ENCODE measurements around the gene PRTN3. TPM values are rescaled to one million over a fixed set of nuclear protein-coding genes. Genes with fewer than 3 reads are reported as not detected.

Gene PRTN3
- total and polyA plus RNA-seq, 2 experiments from 2014 or later: 0.44 to 0.60 TPM

DNA sequence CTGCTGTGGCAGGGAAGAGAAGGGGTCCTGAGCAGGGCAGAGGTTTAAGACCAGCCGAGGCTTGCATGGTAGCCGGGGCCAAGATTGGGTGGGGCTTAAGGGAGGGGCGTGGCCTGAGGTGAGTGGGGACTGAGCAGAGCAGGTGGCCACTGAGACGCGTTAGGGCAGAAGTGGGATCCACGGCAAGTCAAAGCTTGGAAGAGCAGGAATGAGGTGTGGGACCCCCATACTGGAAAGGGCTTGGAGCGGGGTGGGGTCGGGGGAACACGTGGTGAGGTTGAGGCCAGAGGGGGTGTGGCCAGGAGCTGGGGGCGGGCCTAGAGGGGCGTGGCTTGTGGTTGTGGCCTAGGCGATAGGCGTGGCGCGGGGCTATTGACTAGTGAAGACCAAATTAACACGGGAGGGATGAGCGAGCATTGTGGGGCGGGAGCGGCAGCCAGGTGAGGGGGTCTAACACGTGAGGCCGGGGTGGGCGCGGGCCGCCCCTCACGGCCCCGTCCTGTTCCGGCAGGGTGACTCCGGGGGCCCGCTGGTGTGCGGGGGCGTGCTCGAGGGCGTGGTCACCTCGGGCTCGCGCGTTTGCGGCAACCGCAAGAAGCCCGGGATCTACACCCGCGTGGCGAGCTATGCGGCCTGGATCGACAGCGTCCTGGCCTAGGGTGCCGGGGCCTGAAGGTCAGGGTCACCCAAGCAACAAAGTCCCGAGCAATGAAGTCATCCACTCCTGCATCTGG is 21.9 kb downstream of the PRTN3 start:
- Histone ChIP-seq H3K27me3 (peaks cover 32% of the 10 kb centered on the region), H3K4me3 (peak overlapping the region; percentile 5)
- TF ChIP-seq, protein P1, sequence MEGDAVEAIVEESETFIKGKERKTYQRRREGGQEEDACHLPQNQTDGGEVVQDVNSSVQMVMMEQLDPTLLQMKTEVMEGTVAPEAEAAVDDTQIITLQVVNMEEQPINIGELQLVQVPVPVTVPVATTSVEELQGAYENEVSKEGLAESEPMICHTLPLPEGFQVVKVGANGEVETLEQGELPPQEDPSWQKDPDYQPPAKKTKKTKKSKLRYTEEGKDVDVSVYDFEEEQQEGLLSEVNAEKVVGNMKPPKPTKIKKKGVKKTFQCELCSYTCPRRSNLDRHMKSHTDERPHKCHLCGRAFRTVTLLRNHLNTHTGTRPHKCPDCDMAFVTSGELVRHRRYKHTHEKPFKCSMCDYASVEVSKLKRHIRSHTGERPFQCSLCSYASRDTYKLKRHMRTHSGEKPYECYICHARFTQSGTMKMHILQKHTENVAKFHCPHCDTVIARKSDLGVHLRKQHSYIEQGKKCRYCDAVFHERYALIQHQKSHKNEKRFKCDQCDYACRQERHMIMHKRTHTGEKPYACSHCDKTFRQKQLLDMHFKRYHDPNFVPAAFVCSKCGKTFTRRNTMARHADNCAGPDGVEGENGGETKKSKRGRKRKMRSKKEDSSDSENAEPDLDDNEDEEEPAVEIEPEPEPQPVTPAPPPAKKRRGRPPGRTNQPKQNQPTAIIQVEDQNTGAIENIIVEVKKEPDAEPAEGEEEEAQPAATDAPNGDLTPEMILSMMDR (IDR thresholded peaks at IDR 0.05; ENCODE audit: low read depth, low read length): no peak

DNA sequence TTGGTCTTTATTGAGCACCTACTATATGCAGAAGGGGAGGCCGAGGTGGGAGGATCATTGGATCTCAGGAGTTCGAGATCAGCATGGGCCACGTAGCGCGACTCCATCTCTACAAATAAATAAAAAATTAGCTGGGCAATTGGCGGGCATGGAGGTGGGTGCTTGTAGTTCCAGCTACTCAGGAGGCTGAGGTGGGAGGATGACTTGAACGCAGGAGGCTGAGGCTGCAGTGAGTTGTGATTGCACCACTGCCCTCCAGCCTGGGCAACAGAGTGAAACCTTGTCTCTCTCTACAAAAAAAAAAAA is 22.5 kb downstream of the PRTN3 start:
- Histone ChIP-seq H3K27me3 (peaks cover 32% of the 10 kb centered on the region), H3K4me3 (no peak overlapping the region), H3K36me3 (peaks cover 7% of the 10 kb centered on the region), H3K4me1 (ENCODE audit: low read depth) (no peaks in the 10 kb centered on the region), H3K27ac (no peak overlapping the region), H3K9me3 (ENCODE audit: low read depth) (no peaks in the 10 kb centered on the region)
- TF ChIP-seq, protein P1 (IDR thresholded peaks at IDR 0.05; ENCODE audit: low read depth, low read length): no peak
- no peak for DNase-seq (ENCODE audit: low read depth in 1 of 2, low spot score in 1 of 2)

More for the DNA sequence above, 21.9 kb downstream of the PRTN3 start:
- no peaks in the 10 kb centered on the region for H3K4me1 ChIP-seq (ENCODE audit: low read depth)
- H3K9me3 ChIP-seq (ENCODE audit: low read depth): no peaks in the 10 kb centered on the region
- H3K36me3 ChIP-seq: peaks cover 2% of the 10 kb centered on the region
- peak; percentile 61 to 79 for DNase-seq (ENCODE audit: low read depth in 1 of 2, low spot score in 1 of 2)
- no peak overlapping the region for H3K27ac ChIP-seq

DNA sequence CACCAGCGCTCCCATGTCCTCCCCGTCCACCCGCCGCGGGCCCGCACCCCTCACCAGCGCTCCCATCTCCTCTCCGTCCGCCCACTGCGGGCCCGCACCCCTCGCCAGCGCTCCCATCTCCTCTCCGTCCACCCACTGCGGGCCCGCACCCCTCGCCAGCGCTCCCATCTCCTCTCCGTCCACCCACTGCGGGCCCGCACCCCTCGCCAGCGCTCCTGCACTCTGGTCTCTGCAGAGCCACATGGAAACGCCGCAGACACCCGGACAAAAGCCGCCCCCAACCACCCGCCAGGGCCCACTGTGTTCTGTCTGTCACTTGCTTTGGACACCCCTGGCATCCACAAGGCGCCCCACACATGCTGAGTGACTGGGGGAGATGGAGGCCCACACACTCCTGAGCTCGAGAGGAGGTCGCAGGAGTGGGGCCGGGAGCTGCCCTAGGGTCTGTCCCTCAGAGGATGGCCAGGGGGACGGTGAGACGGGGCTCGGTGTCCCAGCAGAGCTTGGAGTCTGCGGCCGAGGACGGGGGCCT is 26.0 kb downstream of the PRTN3 start:
- H3K27me3 ChIP-seq: peaks cover 2% of the 10 kb centered on the region
- H3K36me3 ChIP-seq: peaks cover 10% of the 10 kb centered on the region
- no peak overlapping the region for H3K4me3 ChIP-seq
- H3K27ac ChIP-seq: no peak overlapping the region
- H3K9me3 ChIP-seq (ENCODE audit: low read depth): no peaks in the 10 kb centered on the region
- H3K4me1 ChIP-seq (ENCODE audit: low read depth): no peaks in the 10 kb centered on the region
- TF ChIP-seq, protein P1 (IDR thresholded peaks at IDR 0.05; ENCODE audit: low read depth, low read length): no peak
- DNase-seq (ENCODE audit: low read depth in 1 of 2, low spot score in 1 of 2): no peak

DNA sequence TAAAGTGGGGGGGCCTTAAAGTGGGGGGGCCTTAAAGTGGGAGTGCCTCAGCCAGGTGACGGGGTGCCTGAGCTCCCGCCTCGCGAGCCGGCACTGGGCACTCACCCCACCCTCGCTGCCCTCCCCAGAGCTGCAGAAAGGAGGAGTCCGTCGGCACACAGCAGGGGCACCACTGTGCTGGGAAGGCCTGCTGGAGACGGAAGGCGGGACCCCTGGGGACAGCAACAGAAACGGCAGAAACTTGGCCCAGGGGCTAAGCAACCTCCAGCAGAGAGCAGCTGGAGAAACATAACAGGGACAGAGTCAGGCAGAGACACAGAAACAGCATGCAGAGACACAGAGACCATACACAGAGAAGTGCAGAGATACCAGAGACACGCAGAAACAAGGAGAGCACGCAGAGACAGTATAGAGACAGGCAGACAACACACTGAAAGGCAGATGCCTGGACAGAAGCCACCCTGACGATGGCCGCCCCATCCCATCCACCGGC is 26.5 kb downstream of the PRTN3 start:
- no peak overlapping the region for H3K27ac ChIP-seq
- no peaks in the 10 kb centered on the region for H3K27me3 ChIP-seq
- H3K4me3 ChIP-seq: no peak overlapping the region
- no peaks in the 10 kb centered on the region for H3K4me1 ChIP-seq (ENCODE audit: low read depth)
- DNase-seq (ENCODE audit: low read depth in 1 of 2, low spot score in 1 of 2): no peak
- no peaks in the 10 kb centered on the region for H3K9me3 ChIP-seq (ENCODE audit: low read depth)
- TF ChIP-seq, protein P1 (IDR thresholded peaks at IDR 0.05; ENCODE audit: low read depth, low read length): no peak
- H3K36me3 ChIP-seq: peaks cover 10% of the 10 kb centered on the region

DNA sequence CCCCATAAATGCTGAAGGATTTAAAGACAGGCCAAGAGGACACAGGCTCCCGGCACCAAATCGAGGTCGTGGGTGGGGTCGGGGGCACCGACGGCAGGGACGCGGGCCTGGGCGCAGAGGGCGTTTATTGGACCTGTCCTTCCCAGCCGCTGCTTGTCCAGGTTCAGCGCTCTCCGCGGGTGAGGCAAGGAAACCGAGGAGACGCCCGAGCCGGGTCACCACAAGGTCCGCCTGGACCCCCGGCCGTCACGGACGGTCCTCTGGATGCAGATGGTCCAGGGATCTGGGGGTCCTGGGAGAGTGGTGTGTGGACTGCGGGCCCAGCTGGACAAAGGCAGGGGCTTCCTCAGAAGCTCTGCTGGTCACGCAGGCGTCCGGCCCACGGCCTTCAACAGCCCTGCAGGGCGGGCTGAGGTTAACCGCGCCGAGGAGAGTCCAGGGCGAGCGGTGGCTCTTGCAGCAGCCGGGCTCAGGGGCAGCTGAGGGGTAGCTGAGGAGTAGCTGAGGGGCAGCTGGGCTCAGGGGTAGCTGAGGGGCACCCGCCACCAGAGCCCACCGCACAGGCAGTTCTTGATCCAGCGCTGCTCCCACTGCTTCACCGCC is 27.2 kb downstream of the PRTN3 start:
- no peak overlapping the region for H3K27ac ChIP-seq
- H3K9me3 ChIP-seq (ENCODE audit: low read depth): no peaks in the 10 kb centered on the region
- no peak overlapping the region for H3K4me3 ChIP-seq
- no peaks in the 10 kb centered on the region for H3K4me1 ChIP-seq (ENCODE audit: low read depth)
- no peak for DNase-seq (ENCODE audit: low read depth in 1 of 2, low spot score in 1 of 2)
- peaks cover 10% of the 10 kb centered on the region for H3K36me3 ChIP-seq
- TF ChIP-seq, protein P1 (IDR thresholded peaks at IDR 0.05; ENCODE audit: low read depth, low read length): no peak
- no peaks in the 10 kb centered on the region for H3K27me3 ChIP-seq
